HG02763 (cell line): ENCODE results near the gene TIGD7.

Source experiments
- ATAC-seq: cut with Tn5 transposase; IDR thresholded peaks from one replicate; pipeline ENCODE4 v1.9.1; 2021; ENCODE audit warnings: mild to moderate bottlenecking, moderate library complexity; ENCODE audit not compliant: unreplicated experiment

TIGD7 gene

GRCh38 chr16:3305109-3306068, at the start of gene TIGD7, which contains the start of gene ZNF75A:
Gene TIGD7, minus strand, starts transcription at chr16:3305430. Its CDS starts 4,816 bp downstream, at chr16:3300614.
Gene ZNF75A, plus strand, starts transcription at chr16:3305497. Its CDS starts 2,932 bp downstream, at chr16:3308429.
- ATAC-seq: peak; percentile 93

- no peak for ATAC-seq
These were observed 43.9 kb upstream of the TIGD7 start for GRCh38 chr16:3349175-3349574.

GRCh38 chr16:3348547-3349167, 43.4 kb upstream of the TIGD7 start:
- no peak for ATAC-seq

GRCh38 chr16:3347586-3347985, 42.4 kb upstream of the TIGD7 start:
- ATAC-seq: no peak

- ATAC-seq: no peak
These were observed 40.8 kb upstream of the TIGD7 start for GRCh38 chr16:3346041-3346440.

- ATAC-seq: no peak
These were observed 23.4 kb upstream of the TIGD7 start for GRCh38 chr16:3328643-3329042.

GRCh38 chr16:3328104-3328503, 22.9 kb upstream of the TIGD7 start:
- no peak for ATAC-seq

GRCh38 chr16:3327514-3327913, 22.3 kb upstream of the TIGD7 start:
- ATAC-seq: no peak

GRCh38 chr16:3321816-3322215, 16.6 kb upstream of the TIGD7 start:
- ATAC-seq: no peak

- ATAC-seq: no peak
These were observed 12.2 kb upstream of the TIGD7 start for GRCh38 chr16:3317315-3317999.

- no peak for ATAC-seq
These were observed 6.3 kb upstream of the TIGD7 start for GRCh38 chr16:3311496-3311895.

- no peak for ATAC-seq
These were observed 848 bp upstream of the TIGD7 start for GRCh38 chr16:3306078-3306477.

- no peak for ATAC-seq
These were observed 860 bp downstream of the TIGD7 start for GRCh38 chr16:3304370-3304769.

- no peak for ATAC-seq
These were observed 9.4 kb downstream of the TIGD7 start for GRCh38 chr16:3295783-3296182.

GRCh38 chr16:3295209-3295608, 10.0 kb downstream of the TIGD7 start:
- ATAC-seq: no peak

- ATAC-seq: no peak
These were observed 12.6 kb downstream of the TIGD7 start for GRCh38 chr16:3292604-3293003.

GRCh38 chr16:3289998-3290673, 15.1 kb downstream of the TIGD7 start:
- no peak for ATAC-seq

- no peak for ATAC-seq
These were observed 20.1 kb downstream of the TIGD7 start for GRCh38 chr16:3285131-3285530.

GRCh38 chr16:3283543-3284447, 21.4 kb downstream of the TIGD7 start:
- no peak for ATAC-seq
